Fibroblast of lung (primary cell): ENCODE measurements around the gene SLC14A1. TPM values are rescaled to one million over a fixed set of nuclear protein-coding genes. Genes with fewer than 3 reads are reported as not detected.

Experiments used
- DNase-seq, 2 donors: peaks; one replicate each; pipeline versions ENCODE4 v3.0.0 to v3.0.0-alpha.2; 2010; ENCODE audit warnings: low read depth in 2 of 2
- H2AFZ ChIP-seq: 2 replicates; pipeline ENCODE4 v1.5.1; 2012; ENCODE audit warnings: low read length, control low read depth, inconsistent platforms
- H3K27ac ChIP-seq: 2 replicates; pipeline ENCODE4 v1.5.1; 2011; ENCODE audit warnings: low read length, control low read depth; ENCODE audit not compliant: insufficient read depth
- H3K27me3 ChIP-seq: 2 replicates; pipeline ENCODE4 v1.5.1; 2011; ENCODE audit warnings: mild to moderate bottlenecking, low read length; ENCODE audit not compliant: control insufficient read depth, insufficient read depth
- H3K36me3 ChIP-seq: 2 replicates; pipeline ENCODE4 v1.5.1; 2011; ENCODE audit warnings: low read length; ENCODE audit not compliant: control insufficient read depth, insufficient read depth
- H3K4me1 ChIP-seq: 2 replicates; pipeline ENCODE4 v1.5.1; 2011; ENCODE audit warnings: low read length; ENCODE audit not compliant: control insufficient read depth, insufficient read depth; ENCODE audit errors: extremely low read depth
- H3K4me2 ChIP-seq: 2 replicates; pipeline ENCODE4 v1.5.1; 2011; ENCODE audit warnings: low read length, control low read depth; ENCODE audit not compliant: insufficient read depth; ENCODE audit errors: extremely low read depth
- H3K4me3 ChIP-seq, 4 experiments: fragments of 200-600 bp in 1 of 4; sonication (generic) in 1 of 4; replicated peaks in 1 of 4; 2 replicates each; pipeline ENCODE4 v1.5.1; 2011 to 2016; ENCODE audit warnings: low read length in 4 of 4, low read depth in 3 of 4, mild to moderate bottlenecking in 3 of 4, control low read depth in 2 of 4, inconsistent platforms in 1 of 4, mixed read lengths in 1 of 4; ENCODE audit not compliant: insufficient read depth in 1 of 4; ENCODE audit errors: control extremely low read depth in 1 of 4
- H3K79me2 ChIP-seq: 2 replicates; pipeline ENCODE4 v1.5.1; 2012; ENCODE audit warnings: mild to moderate bottlenecking, low read length, inconsistent platforms; ENCODE audit not compliant: control insufficient read depth, insufficient read depth
- H3K9ac ChIP-seq: 2 replicates; pipeline ENCODE4 v1.5.1; 2011; ENCODE audit warnings: mild to moderate bottlenecking, low read length, control low read depth; ENCODE audit not compliant: insufficient read depth
- H3K9me3 ChIP-seq: 2 replicates; pipeline ENCODE4 v1.5.1; 2012; ENCODE audit warnings: low read depth, low read length; ENCODE audit not compliant: control insufficient read depth, insufficient read depth
- H4K20me1 ChIP-seq: 2 replicates; pipeline ENCODE4 v1.5.1; 2011; ENCODE audit warnings: low read length; ENCODE audit not compliant: control insufficient read depth, insufficient read depth; ENCODE audit errors: extremely low read depth
- EZH2 ChIP-seq: IDR thresholded peaks from 2 replicates; pipeline ENCODE4 v1.5.1; 2012; ENCODE audit warnings: low read length, control low read depth, mild to moderate bottlenecking; ENCODE audit errors: missing control alignments
- polyA plus RNA-seq, 2 donors: library from polyadenylated mRNA; depleted of rRNA in 1 of 2; stranded (reverse) in 1 of 2; unstranded in 1 of 2; fragments of >200 nt; gene quantifications; 2 replicates each; pipeline ENCODE4 v1.2.1, GENCODE V29; 2011 to 2012; ENCODE audit warnings: missing spikeins in 1 of 2
- total RNA-seq: library from RNA; depleted of rRNA; stranded (reverse); fragments of >200 nt; gene quantifications from 2 replicates; pipeline ENCODE4 v1.2.1, GENCODE V29; 2014
- TF ChIP-seq, protein P1 (sequence below), 2 donors: IDR thresholded peaks in 1 of 2; conservative IDR thresholded peaks in 1 of 2; 1 replicate in 1 of 2; 2 replicates in 1 of 2; pipeline ENCODE4 v1.5.1; 2011 to 2012; ENCODE audit warnings: low read length in 2 of 2, control low read depth in 1 of 2, inconsistent platforms in 1 of 2, low read depth in 1 of 2, mild to moderate bottlenecking in 1 of 2

The SLC14A1 gene
- total and polyA plus RNA-seq, 2 donors (not counting 1 experiment from before 2014, with no cell fraction given) = 8.0 to 31.0 TPM

GRCh38 chr18:45748501-45748900, 24.5 kb downstream of the SLC14A1 start:
- DNase-seq = no peak
- no peaks in the 10 kb centered on the region for H4K20me1 ChIP-seq
- TF ChIP-seq, protein P1, sequence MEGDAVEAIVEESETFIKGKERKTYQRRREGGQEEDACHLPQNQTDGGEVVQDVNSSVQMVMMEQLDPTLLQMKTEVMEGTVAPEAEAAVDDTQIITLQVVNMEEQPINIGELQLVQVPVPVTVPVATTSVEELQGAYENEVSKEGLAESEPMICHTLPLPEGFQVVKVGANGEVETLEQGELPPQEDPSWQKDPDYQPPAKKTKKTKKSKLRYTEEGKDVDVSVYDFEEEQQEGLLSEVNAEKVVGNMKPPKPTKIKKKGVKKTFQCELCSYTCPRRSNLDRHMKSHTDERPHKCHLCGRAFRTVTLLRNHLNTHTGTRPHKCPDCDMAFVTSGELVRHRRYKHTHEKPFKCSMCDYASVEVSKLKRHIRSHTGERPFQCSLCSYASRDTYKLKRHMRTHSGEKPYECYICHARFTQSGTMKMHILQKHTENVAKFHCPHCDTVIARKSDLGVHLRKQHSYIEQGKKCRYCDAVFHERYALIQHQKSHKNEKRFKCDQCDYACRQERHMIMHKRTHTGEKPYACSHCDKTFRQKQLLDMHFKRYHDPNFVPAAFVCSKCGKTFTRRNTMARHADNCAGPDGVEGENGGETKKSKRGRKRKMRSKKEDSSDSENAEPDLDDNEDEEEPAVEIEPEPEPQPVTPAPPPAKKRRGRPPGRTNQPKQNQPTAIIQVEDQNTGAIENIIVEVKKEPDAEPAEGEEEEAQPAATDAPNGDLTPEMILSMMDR (conservative IDR thresholded peaks at IDR 0.05 in 1 of 2, IDR thresholded peaks at IDR 0.05 in 1 of 2; ENCODE audit: low read depth in 1 of 2, low read length in 2 of 2) = no peak
- TF ChIP-seq EZH2 = no peak
- H3K4me1 ChIP-seq = no peaks in the 10 kb centered on the region
- no peaks in the 10 kb centered on the region for H3K79me2 ChIP-seq
- H3K9me3 ChIP-seq = no peaks in the 10 kb centered on the region
- H2AFZ ChIP-seq = no peak overlapping the region
- no peak overlapping the region for H3K9ac ChIP-seq
- H3K4me3 ChIP-seq = no peak overlapping the region
- no peak overlapping the region for H3K4me2 ChIP-seq
- H3K27me3 ChIP-seq = no peaks in the 10 kb centered on the region
- H3K36me3 ChIP-seq = no peaks in the 10 kb centered on the region
- H3K27ac ChIP-seq = no peak overlapping the region

DNA sequence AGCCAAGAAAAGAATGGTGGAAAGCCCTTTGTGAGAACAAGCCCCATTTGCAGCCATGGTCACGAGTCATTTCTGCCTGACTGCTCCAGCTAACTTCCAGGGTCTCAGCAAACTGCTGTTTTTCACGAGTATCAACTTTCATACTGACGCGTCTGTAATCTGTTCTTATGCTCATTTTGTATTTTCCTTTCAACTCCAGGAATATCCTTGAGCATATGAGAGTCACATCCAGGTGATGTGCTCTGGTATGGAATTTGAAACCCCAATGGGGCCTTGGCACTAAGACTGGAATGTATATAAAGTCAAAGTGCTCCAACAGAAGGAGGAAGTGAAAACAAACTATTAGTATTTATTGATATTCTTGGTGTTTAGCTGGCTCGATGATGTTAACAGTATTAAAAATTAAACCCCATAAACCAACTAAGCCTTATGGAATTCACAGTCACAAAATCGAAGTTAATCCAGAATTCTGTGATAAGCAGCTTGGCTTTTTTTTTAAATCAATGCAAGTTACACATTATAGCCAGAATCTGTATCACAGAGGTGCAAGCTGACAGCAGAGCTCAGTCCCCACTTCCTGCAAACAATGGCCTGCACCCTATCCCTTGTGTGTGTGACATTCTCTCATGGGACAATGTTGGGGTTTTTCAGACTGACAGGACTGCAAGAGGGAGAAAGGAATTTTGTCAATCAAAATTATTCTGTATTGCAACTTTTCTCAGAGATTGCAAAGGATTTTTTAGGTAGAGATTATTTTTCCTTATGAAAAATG, 26.1 kb downstream of the SLC14A1 start:
- no peak overlapping the region for H3K4me3 ChIP-seq
- no peak overlapping the region for H3K9ac ChIP-seq
- no peaks in the 10 kb centered on the region for H3K79me2 ChIP-seq
- no peak for TF ChIP-seq EZH2
- TF ChIP-seq, protein P1 (conservative IDR thresholded peaks at IDR 0.05 in 1 of 2, IDR thresholded peaks at IDR 0.05 in 1 of 2; ENCODE audit: low read depth in 1 of 2, low read length in 2 of 2) = no peak
- H3K4me1 ChIP-seq = no peaks in the 10 kb centered on the region
- no peak overlapping the region for H3K27ac ChIP-seq
- DNase-seq = no peak
- no peaks in the 10 kb centered on the region for H4K20me1 ChIP-seq
- H3K9me3 ChIP-seq = no peaks in the 10 kb centered on the region
- no peak overlapping the region for H2AFZ ChIP-seq
- H3K27me3 ChIP-seq = no peaks in the 10 kb centered on the region
- no peaks in the 10 kb centered on the region for H3K36me3 ChIP-seq
- no peak overlapping the region for H3K4me2 ChIP-seq

DNA sequence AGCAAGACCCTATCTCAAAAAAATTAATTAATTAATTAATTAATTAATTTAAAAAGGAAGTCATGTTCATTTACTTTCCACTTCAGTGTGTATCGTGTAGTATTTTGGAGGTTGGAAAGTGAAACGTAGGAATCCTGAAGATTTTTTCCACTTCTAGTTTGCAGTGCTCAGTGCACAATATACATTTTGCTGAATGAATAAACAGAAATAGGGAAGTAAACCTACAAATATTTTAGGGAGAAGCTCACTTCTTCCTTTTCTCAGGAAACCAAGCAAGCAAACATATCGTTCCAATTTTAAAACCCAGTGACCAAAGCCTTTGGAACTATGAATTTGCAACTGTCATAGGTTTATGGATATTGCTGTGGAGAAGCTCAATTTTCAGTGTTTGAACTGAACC, 27.8 kb downstream of the SLC14A1 start:
- no peak overlapping the region for H2AFZ ChIP-seq
- no peaks in the 10 kb centered on the region for H4K20me1 ChIP-seq
- H3K4me2 ChIP-seq = no peak overlapping the region
- no peaks in the 10 kb centered on the region for H3K79me2 ChIP-seq
- H3K27ac ChIP-seq = no peak overlapping the region
- no peak overlapping the region for H3K9ac ChIP-seq
- no peaks in the 10 kb centered on the region for H3K9me3 ChIP-seq
- no peaks in the 10 kb centered on the region for H3K36me3 ChIP-seq
- H3K27me3 ChIP-seq = no peaks in the 10 kb centered on the region
- no peak overlapping the region for H3K4me3 ChIP-seq
- TF ChIP-seq, protein P1 (conservative IDR thresholded peaks at IDR 0.05 in 1 of 2, IDR thresholded peaks at IDR 0.05 in 1 of 2; ENCODE audit: low read depth in 1 of 2, low read length in 2 of 2) = no peak
- TF ChIP-seq EZH2 = no peak
- DNase-seq = no peak
- H3K4me1 ChIP-seq = peaks cover 4% of the 10 kb centered on the region
